WTC11 (cell line): Measurements from ENCODE around the gene EML4. TPM values are rescaled to one million over a fixed set of nuclear protein-coding genes. Genes with fewer than 3 reads are reported as not detected.

Experiments used
- ATAC-seq: fragments of 200-7000 bp; cut with Tn5 transposase; 2 replicates; pipeline ENCODE4 v1.10.0; 2021; ENCODE audit warnings: mild to moderate bottlenecking, moderate library complexity
- CTCF ChIA-PET: fragments of 300-600 bp; sonication (Branson Sonifier 250); formaldehyde crosslinking; loops from one replicate; lab custom pipeline; 2021; ENCODE audit warnings: antibody characterized with exemption; lab: Charles Lee
- POLR2A ChIA-PET: fragments of 350-600 bp; sonication (Branson Sonifier 250); formaldehyde crosslinking; loops from one replicate; lab custom pipeline; 2021; ENCODE audit warnings: antibody characterized with exemption; lab: Charles Lee
- DNase-seq: peaks from one replicate; pipeline ENCODE4 v3.0.0; 2021; ENCODE audit warnings: low spot score
- H3K27ac Mint-ChIP-seq: 2 replicates; pipeline ENCODE4 v1.8.0; 2021; ENCODE audit warnings: mixed read lengths
- H3K27me3 Mint-ChIP-seq: 2 replicates; pipeline ENCODE4 v1.8.0; 2021; ENCODE audit warnings: low read depth, mild to moderate bottlenecking, moderate library complexity, mixed read lengths
- H3K36me3 Mint-ChIP-seq: 2 replicates; pipeline ENCODE4 v1.8.0; 2021; ENCODE audit warnings: mixed read lengths
- H3K4me1 Mint-ChIP-seq: 2 replicates; pipeline ENCODE4 v1.8.0; 2022; ENCODE audit warnings: mixed read lengths
- H3K4me3 Mint-ChIP-seq: 2 replicates; pipeline ENCODE4 v1.8.0; 2021; ENCODE audit warnings: mild to moderate bottlenecking, moderate library complexity, mixed read lengths
- H3K9me3 Mint-ChIP-seq: 2 replicates; pipeline ENCODE4 v1.8.0; 2021; ENCODE audit warnings: mixed read lengths
- ATF1 ChIP-seq: sonication (generic); formaldehyde crosslinking; IDR thresholded peaks from 2 replicates; pipeline ENCODE4 v1.8.1; 2023; ENCODE audit warnings: mild to moderate bottlenecking, moderate library complexity, missing genetic modification reagents
- CREB1 ChIP-seq: sonication (generic); formaldehyde crosslinking; IDR thresholded peaks from 2 replicates; pipeline ENCODE4 v1.8.0; 2023; ENCODE audit warnings: mild to moderate bottlenecking, missing genetic modification reagents
- EMX1 ChIP-seq: fragments of 250-450 bp; sonication (Bioruptor Pico); IDR thresholded peaks from 2 replicates; pipeline ENCODE4 v1.8.0; 2021; ENCODE audit warnings: mild to moderate bottlenecking
- IRF2 ChIP-seq: sonication (generic); formaldehyde crosslinking; IDR thresholded peaks from 2 replicates; pipeline ENCODE4 v1.8.0; 2022; ENCODE audit warnings: low read depth, missing genetic modification reagents, borderline replicate concordance
- MYBL2 ChIP-seq: sonication (generic); formaldehyde crosslinking; IDR thresholded peaks from 2 replicates; pipeline ENCODE4 v1.8.1; 2023; ENCODE audit warnings: mild to moderate bottlenecking, moderate library complexity, missing genetic modification reagents
- NFATC4 ChIP-seq: fragments of 250-450 bp; sonication (Bioruptor Pico); IDR thresholded peaks from 2 replicates; pipeline ENCODE4 v1.9.0; 2021; ENCODE audit warnings: mild to moderate bottlenecking
- NFE2L1 ChIP-seq: sonication (generic); formaldehyde crosslinking; IDR thresholded peaks from 2 replicates; pipeline ENCODE4 v1.8.1; 2023; ENCODE audit warnings: missing genetic modification reagents
- RORB ChIP-seq: fragments of 250-450 bp; sonication (Bioruptor Pico); IDR thresholded peaks from 2 replicates; pipeline ENCODE4 v1.9.0; 2021; ENCODE audit warnings: mild to moderate bottlenecking
- TEAD4 ChIP-seq: sonication (generic); formaldehyde crosslinking; IDR thresholded peaks from 2 replicates; pipeline ENCODE4 v1.8.0; 2022; ENCODE audit warnings: mild to moderate bottlenecking, missing genetic modification reagents
- ZBTB21 ChIP-seq: sonication (generic); formaldehyde crosslinking; IDR thresholded peaks from 2 replicates; pipeline ENCODE4 v1.8.1; 2023; ENCODE audit warnings: mild to moderate bottlenecking, missing genetic modification reagents, borderline replicate concordance
- ZNF138 ChIP-seq: sonication (generic); formaldehyde crosslinking; conservative IDR thresholded peaks from 2 replicates; pipeline ENCODE4 v1.8.1; 2022; ENCODE audit warnings: mild to moderate bottlenecking, moderate library complexity, missing genetic modification reagents
- ZNF423 ChIP-seq: fragments of 250-450 bp; sonication (Bioruptor Pico); IDR thresholded peaks from 2 replicates; pipeline ENCODE4 v2.1.2; 2022; ENCODE audit warnings: mild to moderate bottlenecking, moderate library complexity
- total RNA-seq: library from RNA; stranded (reverse); gene quantifications from 3 replicates; pipeline ENCODE4 v1.2.3, GENCODE V29; 2021
- TF ChIP-seq, protein P1 (sequence below): sonication (generic); formaldehyde crosslinking; IDR thresholded peaks from 2 replicates; pipeline ENCODE4 v1.8.1; 2023; ENCODE audit warnings: mild to moderate bottlenecking, missing genetic modification reagents
- TF ChIP-seq, protein P2 (sequence below): sonication (generic); formaldehyde crosslinking; IDR thresholded peaks from 2 replicates; pipeline ENCODE4 v1.8.0; 2023; ENCODE audit warnings: mild to moderate bottlenecking, missing genetic modification reagents
- TF ChIP-seq, protein P3 (sequence below): fragments of 250-450 bp; sonication (Bioruptor Pico); IDR thresholded peaks from 2 replicates; pipeline ENCODE4 v1.9.0; 2021; ENCODE audit warnings: moderate library complexity, mild to moderate bottlenecking, inconsistent platforms, borderline replicate concordance
- TF ChIP-seq, protein P4 (sequence below): sonication (generic); formaldehyde crosslinking; IDR thresholded peaks from 2 replicates; pipeline ENCODE4 v1.8.0; 2022; ENCODE audit warnings: missing genetic modification reagents
- TF ChIP-seq, protein P5 (sequence below): sonication (generic); formaldehyde crosslinking; IDR thresholded peaks from 2 replicates; pipeline ENCODE4 v1.8.1; 2023; ENCODE audit warnings: mild to moderate bottlenecking, missing genetic modification reagents
- TF ChIP-seq, protein P6 (sequence below): sonication (generic); formaldehyde crosslinking; IDR thresholded peaks from 2 replicates; pipeline ENCODE4 v1.8.0; 2022; ENCODE audit warnings: mild to moderate bottlenecking, missing genetic modification reagents
- TF ChIP-seq, protein P7 (sequence below): sonication (generic); formaldehyde crosslinking; IDR thresholded peaks from 2 replicates; pipeline ENCODE4 v1.8.1; 2022; ENCODE audit warnings: low read depth, mild to moderate bottlenecking, moderate library complexity, missing genetic modification reagents, borderline replicate concordance
- TF ChIP-seq, protein P8 (sequence below): sonication (generic); formaldehyde crosslinking; IDR thresholded peaks from 2 replicates; pipeline ENCODE4 v1.8.1; 2023; ENCODE audit warnings: mild to moderate bottlenecking, missing genetic modification reagents, moderate library complexity

EML4 gene
- total RNA-seq, 1 experiment from 2014 or later, result 89.9 TPM

DNA sequence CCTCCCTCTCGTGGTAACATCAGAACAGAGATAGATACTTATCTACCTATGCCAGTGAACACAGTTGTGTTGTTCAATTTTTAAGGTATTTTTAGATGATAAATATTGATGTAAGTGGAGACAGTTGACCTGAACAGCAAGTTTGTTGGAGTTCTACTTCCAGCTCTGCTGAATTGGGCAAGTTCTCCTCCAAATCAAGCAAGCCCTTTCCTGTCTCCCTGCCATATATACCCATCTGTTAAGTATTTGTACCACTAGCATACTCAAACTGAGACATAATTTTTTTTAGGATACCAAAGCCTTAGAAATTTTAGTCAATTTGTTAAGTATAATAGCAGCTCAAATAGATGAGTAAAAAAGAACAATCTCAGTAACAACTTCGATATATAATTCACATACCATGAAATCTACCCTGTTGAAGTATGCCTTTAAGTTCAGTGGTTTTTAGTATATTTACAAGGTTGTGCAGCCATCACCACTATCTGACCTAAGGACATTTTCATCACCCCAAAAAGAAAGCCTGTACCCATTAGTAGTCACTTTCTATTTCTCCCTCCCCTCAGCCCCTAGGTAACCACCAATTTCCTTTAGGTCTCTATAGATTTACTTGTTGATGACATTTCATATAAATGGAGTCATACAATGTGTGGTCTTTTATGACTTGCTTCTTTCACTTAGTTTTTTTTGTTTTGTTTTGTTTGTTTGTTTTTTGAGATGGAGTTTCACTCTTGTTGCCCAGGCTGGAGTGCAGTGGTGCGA lies 130.0 kb downstream of the EML4 start:
- no peaks in the 10 kb centered on the region for H3K27me3 Mint-ChIP-seq
- DNase-seq (no peak), ATAC-seq (no peak)
- H3K36me3 Mint-ChIP-seq, result peaks cover 41% of the 10 kb centered on the region
- H3K27ac Mint-ChIP-seq, result no peak overlapping the region
- ChIA-PET CTCF (no interaction called here), POLR2A (no interaction called here)
- H3K4me3 Mint-ChIP-seq, result no peak overlapping the region
- H3K4me1 Mint-ChIP-seq, result peaks cover 18% of the 10 kb centered on the region
- no peaks in the 10 kb centered on the region for H3K9me3 Mint-ChIP-seq
- TF ChIP-seq TEAD4, result no peak
- no peak for TF ChIP-seq IRF2 (CRISPR knock-in tag)
- no peak for TF ChIP-seq NFE2L1 (CRISPR knock-in tag)
- TF ChIP-seq, protein P1, sequence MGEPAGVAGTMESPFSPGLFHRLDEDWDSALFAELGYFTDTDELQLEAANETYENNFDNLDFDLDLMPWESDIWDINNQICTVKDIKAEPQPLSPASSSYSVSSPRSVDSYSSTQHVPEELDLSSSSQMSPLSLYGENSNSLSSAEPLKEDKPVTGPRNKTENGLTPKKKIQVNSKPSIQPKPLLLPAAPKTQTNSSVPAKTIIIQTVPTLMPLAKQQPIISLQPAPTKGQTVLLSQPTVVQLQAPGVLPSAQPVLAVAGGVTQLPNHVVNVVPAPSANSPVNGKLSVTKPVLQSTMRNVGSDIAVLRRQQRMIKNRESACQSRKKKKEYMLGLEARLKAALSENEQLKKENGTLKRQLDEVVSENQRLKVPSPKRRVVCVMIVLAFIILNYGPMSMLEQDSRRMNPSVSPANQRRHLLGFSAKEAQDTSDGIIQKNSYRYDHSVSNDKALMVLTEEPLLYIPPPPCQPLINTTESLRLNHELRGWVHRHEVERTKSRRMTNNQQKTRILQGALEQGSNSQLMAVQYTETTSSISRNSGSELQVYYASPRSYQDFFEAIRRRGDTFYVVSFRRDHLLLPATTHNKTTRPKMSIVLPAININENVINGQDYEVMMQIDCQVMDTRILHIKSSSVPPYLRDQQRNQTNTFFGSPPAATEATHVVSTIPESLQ (CRISPR knock-in tag), result no peak
- no peak for TF ChIP-seq EMX1 (CRISPR knock-in tag)
- no peak for TF ChIP-seq MYBL2
- no peak for TF ChIP-seq CREB1 (CRISPR knock-in tag)
- TF ChIP-seq, protein P2, sequence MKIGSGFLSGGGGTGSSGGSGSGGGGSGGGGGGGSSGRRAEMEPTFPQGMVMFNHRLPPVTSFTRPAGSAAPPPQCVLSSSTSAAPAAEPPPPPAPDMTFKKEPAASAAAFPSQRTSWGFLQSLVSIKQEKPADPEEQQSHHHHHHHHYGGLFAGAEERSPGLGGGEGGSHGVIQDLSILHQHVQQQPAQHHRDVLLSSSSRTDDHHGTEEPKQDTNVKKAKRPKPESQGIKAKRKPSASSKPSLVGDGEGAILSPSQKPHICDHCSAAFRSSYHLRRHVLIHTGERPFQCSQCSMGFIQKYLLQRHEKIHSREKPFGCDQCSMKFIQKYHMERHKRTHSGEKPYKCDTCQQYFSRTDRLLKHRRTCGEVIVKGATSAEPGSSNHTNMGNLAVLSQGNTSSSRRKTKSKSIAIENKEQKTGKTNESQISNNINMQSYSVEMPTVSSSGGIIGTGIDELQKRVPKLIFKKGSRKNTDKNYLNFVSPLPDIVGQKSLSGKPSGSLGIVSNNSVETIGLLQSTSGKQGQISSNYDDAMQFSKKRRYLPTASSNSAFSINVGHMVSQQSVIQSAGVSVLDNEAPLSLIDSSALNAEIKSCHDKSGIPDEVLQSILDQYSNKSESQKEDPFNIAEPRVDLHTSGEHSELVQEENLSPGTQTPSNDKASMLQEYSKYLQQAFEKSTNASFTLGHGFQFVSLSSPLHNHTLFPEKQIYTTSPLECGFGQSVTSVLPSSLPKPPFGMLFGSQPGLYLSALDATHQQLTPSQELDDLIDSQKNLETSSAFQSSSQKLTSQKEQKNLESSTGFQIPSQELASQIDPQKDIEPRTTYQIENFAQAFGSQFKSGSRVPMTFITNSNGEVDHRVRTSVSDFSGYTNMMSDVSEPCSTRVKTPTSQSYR (CRISPR knock-in tag), result no peak
- TF ChIP-seq, protein P3, sequence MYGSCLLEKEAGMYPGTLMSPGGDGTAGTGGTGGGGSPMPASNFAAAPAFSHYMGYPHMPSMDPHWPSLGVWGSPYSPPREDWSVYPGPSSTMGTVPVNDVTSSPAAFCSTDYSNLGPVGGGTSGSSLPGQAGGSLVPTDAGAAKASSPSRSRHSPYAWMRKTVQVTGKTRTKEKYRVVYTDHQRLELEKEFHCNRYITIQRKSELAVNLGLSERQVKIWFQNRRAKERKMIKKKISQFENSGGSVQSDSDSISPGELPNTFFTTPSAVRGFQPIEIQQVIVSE, result no peak
- TF ChIP-seq, protein P4, sequence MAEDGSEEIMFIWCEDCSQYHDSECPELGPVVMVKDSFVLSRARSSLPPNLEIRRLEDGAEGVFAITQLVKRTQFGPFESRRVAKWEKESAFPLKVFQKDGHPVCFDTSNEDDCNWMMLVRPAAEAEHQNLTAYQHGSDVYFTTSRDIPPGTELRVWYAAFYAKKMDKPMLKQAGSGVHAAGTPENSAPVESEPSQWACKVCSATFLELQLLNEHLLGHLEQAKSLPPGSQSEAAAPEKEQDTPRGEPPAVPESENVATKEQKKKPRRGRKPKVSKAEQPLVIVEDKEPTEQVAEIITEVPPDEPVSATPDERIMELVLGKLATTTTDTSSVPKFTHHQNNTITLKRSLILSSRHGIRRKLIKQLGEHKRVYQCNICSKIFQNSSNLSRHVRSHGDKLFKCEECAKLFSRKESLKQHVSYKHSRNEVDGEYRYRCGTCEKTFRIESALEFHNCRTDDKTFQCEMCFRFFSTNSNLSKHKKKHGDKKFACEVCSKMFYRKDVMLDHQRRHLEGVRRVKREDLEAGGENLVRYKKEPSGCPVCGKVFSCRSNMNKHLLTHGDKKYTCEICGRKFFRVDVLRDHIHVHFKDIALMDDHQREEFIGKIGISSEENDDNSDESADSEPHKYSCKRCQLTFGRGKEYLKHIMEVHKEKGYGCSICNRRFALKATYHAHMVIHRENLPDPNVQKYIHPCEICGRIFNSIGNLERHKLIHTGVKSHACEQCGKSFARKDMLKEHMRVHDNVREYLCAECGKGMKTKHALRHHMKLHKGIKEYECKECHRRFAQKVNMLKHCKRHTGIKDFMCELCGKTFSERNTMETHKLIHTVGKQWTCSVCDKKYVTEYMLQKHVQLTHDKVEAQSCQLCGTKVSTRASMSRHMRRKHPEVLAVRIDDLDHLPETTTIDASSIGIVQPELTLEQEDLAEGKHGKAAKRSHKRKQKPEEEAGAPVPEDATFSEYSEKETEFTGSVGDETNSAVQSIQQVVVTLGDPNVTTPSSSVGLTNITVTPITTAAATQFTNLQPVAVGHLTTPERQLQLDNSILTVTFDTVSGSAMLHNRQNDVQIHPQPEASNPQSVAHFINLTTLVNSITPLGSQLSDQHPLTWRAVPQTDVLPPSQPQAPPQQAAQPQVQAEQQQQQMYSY (CRISPR knock-in tag), result no peak
- TF ChIP-seq RORB (CRISPR knock-in tag), result no peak
- TF ChIP-seq, protein P5, sequence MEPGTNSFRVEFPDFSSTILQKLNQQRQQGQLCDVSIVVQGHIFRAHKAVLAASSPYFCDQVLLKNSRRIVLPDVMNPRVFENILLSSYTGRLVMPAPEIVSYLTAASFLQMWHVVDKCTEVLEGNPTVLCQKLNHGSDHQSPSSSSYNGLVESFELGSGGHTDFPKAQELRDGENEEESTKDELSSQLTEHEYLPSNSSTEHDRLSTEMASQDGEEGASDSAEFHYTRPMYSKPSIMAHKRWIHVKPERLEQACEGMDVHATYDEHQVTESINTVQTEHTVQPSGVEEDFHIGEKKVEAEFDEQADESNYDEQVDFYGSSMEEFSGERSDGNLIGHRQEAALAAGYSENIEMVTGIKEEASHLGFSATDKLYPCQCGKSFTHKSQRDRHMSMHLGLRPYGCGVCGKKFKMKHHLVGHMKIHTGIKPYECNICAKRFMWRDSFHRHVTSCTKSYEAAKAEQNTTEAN (CRISPR knock-in tag), result no peak
- no peak for TF ChIP-seq ATF1 (CRISPR knock-in tag)
- TF ChIP-seq, protein P6, sequence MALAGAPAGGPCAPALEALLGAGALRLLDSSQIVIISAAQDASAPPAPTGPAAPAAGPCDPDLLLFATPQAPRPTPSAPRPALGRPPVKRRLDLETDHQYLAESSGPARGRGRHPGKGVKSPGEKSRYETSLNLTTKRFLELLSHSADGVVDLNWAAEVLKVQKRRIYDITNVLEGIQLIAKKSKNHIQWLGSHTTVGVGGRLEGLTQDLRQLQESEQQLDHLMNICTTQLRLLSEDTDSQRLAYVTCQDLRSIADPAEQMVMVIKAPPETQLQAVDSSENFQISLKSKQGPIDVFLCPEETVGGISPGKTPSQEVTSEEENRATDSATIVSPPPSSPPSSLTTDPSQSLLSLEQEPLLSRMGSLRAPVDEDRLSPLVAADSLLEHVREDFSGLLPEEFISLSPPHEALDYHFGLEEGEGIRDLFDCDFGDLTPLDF (CRISPR knock-in tag), result no peak
- TF ChIP-seq, protein P7, sequence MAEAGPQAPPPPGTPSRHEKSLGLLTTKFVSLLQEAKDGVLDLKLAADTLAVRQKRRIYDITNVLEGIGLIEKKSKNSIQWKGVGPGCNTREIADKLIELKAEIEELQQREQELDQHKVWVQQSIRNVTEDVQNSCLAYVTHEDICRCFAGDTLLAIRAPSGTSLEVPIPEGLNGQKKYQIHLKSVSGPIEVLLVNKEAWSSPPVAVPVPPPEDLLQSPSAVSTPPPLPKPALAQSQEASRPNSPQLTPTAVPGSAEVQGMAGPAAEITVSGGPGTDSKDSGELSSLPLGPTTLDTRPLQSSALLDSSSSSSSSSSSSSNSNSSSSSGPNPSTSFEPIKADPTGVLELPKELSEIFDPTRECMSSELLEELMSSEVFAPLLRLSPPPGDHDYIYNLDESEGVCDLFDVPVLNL (CRISPR knock-in tag), result no peak
- TF ChIP-seq ZNF423 (CRISPR knock-in tag), result no peak
- no peak for TF ChIP-seq NFATC4
- no peak for TF ChIP-seq ZBTB21
- TF ChIP-seq, protein P8, sequence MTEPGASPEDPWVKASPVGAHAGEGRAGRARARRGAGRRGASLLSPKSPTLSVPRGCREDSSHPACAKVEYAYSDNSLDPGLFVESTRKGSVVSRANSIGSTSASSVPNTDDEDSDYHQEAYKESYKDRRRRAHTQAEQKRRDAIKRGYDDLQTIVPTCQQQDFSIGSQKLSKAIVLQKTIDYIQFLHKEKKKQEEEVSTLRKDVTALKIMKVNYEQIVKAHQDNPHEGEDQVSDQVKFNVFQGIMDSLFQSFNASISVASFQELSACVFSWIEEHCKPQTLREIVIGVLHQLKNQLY (CRISPR knock-in tag), result no peak
- no peak for TF ChIP-seq ZNF138 (CRISPR knock-in tag)
